Measurements from ENCODE around the gene NTN1.

The NTN1 gene

DNA sequence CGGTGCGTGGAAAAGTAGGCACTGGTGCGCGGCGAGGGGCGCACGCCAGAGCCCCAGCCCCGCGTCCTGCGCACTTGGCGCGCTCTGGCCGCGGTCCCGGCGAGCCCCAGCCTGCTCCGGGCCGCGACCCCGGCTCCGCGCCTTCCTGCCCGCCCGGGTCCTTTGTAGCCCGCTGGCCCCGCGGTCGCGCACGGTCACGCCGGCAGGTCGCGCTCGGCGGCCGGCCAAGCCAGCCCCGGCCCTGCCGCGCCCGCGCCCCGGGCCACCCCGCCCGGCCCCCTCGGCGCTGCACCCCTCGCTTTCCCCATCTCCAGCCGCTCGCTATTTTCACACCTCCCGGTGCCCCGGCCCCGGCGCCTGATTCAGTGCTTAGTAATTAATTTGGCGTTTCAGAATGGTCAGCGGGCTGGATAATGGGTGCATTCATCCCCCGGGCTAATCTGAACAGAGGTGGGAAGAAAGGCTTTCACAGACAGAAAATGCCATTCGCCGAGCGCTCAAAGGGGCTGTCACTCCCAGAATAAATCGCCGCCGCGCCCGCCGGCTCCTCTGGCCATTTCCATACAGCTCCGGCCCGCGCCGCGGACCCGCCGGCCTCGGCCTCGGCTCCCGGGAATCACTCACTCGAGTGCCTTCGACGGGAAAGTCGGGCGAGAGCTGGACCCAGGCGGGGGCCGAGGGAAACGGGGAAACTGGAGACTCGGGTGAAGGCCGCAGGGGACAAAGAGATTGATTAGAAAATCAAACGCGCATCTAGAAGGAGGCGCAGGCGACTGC lies 17.8 kb upstream of the NTN1 start:
- DNase-seq (ENCODE audit: low read depth, low spot score): no peak
- peaks cover 3% of the 10 kb centered on the region; the same call in 1 of the 2 replicates for H3K9me3 ChIP-seq (ENCODE audit: low read depth, low read length)
- H3K4me3 ChIP-seq: no peak overlapping the region
- no peak overlapping the region for H3K9ac ChIP-seq (ENCODE audit: insufficient read length)
- H3K27ac ChIP-seq: no peak overlapping the region
- no peak for TF ChIP-seq EZH2 (IDR thresholded peaks at IDR 0.05)
- no peak for TF ChIP-seq POLR2AphosphoS5 (IDR thresholded peaks at IDR 0.05; ENCODE audit: borderline replicate concordance, low read depth, low read length)
- no peak for TF ChIP-seq FOXP2 (optimal IDR thresholded peaks at IDR 0.05; ENCODE audit: control extremely low read depth, extremely low read length, insufficient read depth)
- H3K36me3 ChIP-seq (ENCODE audit: insufficient read depth, low read length): no peaks in the 10 kb centered on the region

DNA sequence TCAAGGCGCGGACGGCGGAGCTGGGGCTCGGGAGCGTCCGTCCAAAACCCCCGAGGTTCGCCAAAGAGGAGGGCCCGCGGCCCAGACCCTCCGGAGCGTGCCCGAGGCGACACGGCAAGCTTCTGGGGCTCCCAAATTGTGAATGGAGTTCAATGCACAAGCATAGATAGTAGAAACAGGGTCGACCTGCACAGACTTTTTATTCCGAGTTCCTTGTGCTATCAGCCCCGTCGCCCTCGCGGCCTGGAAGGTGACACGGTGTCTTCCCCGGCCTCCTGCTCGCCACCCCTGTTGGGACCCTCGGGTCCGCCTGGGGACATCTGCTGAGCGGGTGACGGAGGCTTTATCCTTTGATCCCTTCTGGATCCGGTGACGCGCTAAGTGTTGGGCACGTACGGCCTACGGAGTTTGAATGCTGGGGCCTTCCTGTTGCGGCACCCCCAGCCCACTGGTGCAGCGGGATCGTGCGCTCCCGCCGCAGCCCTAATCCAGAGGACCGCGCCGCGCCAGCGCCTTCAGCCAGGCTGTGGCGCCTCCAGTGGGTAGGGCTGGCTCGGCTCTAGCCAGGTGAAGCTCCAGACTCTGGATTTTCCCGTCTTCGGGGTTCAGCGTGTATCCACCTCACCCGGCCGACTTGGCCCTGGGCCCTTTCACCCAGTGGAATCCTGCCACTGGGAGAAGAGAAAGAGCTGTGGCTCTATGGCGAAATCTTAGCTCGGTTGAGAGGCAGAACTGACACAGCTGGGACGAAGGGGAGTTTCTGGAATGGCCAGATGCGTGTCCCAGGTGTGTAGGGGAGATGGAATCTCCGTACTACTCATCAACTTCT lies 17.0 kb upstream of the NTN1 start:
- H3K36me3 ChIP-seq (ENCODE audit: insufficient read depth, low read length): no peaks in the 10 kb centered on the region
- no peak overlapping the region for H3K4me3 ChIP-seq
- peaks cover 3% of the 10 kb centered on the region; the same call in 1 of the 2 replicates for H3K9me3 ChIP-seq (ENCODE audit: low read depth, low read length)
- no peak for TF ChIP-seq POLR2AphosphoS5 (IDR thresholded peaks at IDR 0.05; ENCODE audit: borderline replicate concordance, low read depth, low read length)
- no peak for TF ChIP-seq FOXP2 (optimal IDR thresholded peaks at IDR 0.05; ENCODE audit: control extremely low read depth, extremely low read length, insufficient read depth)
- TF ChIP-seq EZH2 (IDR thresholded peaks at IDR 0.05): no peak
- no peak overlapping the region for H3K9ac ChIP-seq (ENCODE audit: insufficient read length)
- H3K27ac ChIP-seq: no peak overlapping the region
- no peak for DNase-seq (ENCODE audit: low read depth, low spot score)

DNA sequence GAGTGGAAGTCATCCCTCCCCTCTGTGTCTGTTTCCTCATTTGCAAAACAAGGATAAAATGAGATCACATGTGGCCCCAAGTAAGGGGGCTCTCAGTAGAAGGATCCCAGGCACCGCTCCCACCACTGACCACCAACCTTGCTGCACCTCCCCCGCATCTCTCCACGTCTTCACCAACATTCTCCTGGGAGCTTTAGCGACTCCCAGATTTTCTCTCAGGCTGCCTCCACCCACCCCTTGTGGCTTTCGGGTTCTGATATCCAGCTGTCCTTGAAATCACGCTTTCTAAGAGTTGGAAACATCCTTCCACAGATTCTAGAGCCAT lies 16.4 kb upstream of the NTN1 start:
- H3K9ac ChIP-seq (ENCODE audit: insufficient read length): no peak overlapping the region
- peaks cover 2% of the 10 kb centered on the region; the same call in 1 of the 2 replicates for H3K9me3 ChIP-seq (ENCODE audit: low read depth, low read length)
- H3K4me3 ChIP-seq: no peak overlapping the region
- no peak overlapping the region for H3K27ac ChIP-seq
- H3K36me3 ChIP-seq (ENCODE audit: insufficient read depth, low read length): no peaks in the 10 kb centered on the region
- TF ChIP-seq POLR2AphosphoS5 (IDR thresholded peaks at IDR 0.05; ENCODE audit: borderline replicate concordance, low read depth, low read length) (no peak), EZH2 (IDR thresholded peaks at IDR 0.05) (no peak), FOXP2 (optimal IDR thresholded peaks at IDR 0.05; ENCODE audit: control extremely low read depth, extremely low read length, insufficient read depth) (no peak)
- DNase-seq (ENCODE audit: low read depth, low spot score): no peak

DNA sequence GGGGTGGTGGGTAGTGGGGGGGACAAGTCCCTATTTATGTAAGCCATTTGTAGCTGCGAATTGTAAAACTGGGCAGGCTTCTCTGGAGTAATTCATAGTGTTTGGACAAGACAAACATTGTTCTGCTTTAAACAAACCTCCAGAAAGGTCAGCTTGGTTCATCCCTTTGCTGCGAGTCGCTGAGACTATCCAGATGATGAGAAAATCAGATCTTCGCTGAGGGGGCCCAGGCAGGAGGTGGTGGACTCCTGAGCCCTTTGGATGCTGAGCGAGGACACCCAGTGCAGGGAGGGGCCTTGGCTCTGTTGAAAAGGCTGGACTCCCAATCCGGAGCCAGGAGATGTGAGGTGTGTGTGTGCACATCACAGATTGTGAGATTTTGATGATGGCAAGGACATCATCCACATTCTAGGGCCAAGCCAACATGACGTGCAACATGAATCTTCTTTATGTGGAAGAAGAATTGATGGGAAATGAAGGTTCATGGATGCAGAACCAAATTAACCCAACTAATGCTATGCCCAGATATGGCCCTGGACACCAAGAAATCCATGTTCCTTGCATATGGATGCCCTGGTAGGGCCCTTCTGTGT lies 15.0 kb upstream of the NTN1 start:
- no peak overlapping the region for H3K9ac ChIP-seq (ENCODE audit: insufficient read length)
- no peak for DNase-seq (ENCODE audit: low read depth, low spot score)
- TF ChIP-seq EZH2 (IDR thresholded peaks at IDR 0.05): no peak
- TF ChIP-seq POLR2AphosphoS5 (IDR thresholded peaks at IDR 0.05; ENCODE audit: borderline replicate concordance, low read depth, low read length): no peak
- TF ChIP-seq FOXP2 (optimal IDR thresholded peaks at IDR 0.05; ENCODE audit: control extremely low read depth, extremely low read length, insufficient read depth): no peak

DNA sequence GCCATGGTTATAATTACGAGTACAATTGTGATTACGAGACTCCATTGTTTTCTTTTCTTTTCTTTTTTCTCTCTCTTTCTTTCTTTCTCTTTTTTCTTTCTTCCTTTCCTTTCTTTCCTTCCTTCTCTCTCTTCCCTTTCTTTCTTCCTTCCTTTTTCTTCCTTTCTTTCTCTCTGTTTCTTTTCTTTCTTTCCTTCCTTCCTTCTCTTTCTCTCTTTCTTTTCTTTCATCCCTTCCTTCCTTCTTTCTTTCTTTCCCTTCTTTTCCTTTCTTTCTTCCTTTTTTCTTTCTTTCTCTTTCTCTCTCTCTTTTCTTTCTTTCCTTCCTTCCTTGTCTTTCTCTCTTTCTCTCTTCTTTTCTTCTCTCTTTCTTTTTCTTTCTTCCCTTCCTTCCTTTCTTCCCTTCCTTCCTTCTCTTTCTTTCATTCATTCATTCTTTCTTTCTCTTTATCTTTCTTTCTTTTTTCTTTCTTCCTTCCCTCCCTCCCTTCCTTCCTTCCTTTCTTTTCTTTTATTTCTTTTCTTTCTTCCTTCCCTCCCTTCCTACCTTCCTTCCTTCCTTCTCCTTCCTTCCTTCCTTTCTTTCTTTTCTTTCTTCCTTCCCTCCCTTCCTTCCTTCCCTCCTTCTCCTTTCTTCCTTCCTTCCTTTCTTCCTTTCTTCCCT lies 14.1 kb upstream of the NTN1 start:
- no peak overlapping the region for H3K9ac ChIP-seq (ENCODE audit: insufficient read length)
- H3K36me3 ChIP-seq (ENCODE audit: insufficient read depth, low read length): no peaks in the 10 kb centered on the region
- DNase-seq (ENCODE audit: low read depth, low spot score): no peak
- no peaks in the 10 kb centered on the region for H3K9me3 ChIP-seq (ENCODE audit: low read depth, low read length)
- TF ChIP-seq FOXP2 (optimal IDR thresholded peaks at IDR 0.05; ENCODE audit: control extremely low read depth, extremely low read length, insufficient read depth): no peak
- H3K27ac ChIP-seq: no peak overlapping the region
- no peak overlapping the region for H3K4me3 ChIP-seq

More for the DNA sequence above, 15.0 kb upstream of the NTN1 start:
- H3K4me3 ChIP-seq: no peak overlapping the region
- no peaks in the 10 kb centered on the region for H3K9me3 ChIP-seq (ENCODE audit: low read depth, low read length)
- H3K27ac ChIP-seq: no peak overlapping the region
- no peaks in the 10 kb centered on the region for H3K36me3 ChIP-seq (ENCODE audit: insufficient read depth, low read length)

GRCh38 chr17:9009096-9009495 lies 12.2 kb upstream of the NTN1 start:
- TF ChIP-seq EZH2 (IDR thresholded peaks at IDR 0.05) (no peak), POLR2AphosphoS5 (IDR thresholded peaks at IDR 0.05; ENCODE audit: borderline replicate concordance, low read depth, low read length) (no peak), FOXP2 (optimal IDR thresholded peaks at IDR 0.05; ENCODE audit: control extremely low read depth, extremely low read length, insufficient read depth) (no peak)
- Histone ChIP-seq H3K27ac (no peak overlapping the region), H3K36me3 (ENCODE audit: insufficient read depth, low read length) (no peaks in the 10 kb centered on the region), H3K9me3 (ENCODE audit: low read depth, low read length) (no peaks in the 10 kb centered on the region), H3K9ac (ENCODE audit: insufficient read length) (no peak overlapping the region), H3K4me3 (no peak overlapping the region)
- no peak for DNase-seq (ENCODE audit: low read depth, low spot score)

GRCh38 chr17:9009737-9010136 lies 11.6 kb upstream of the NTN1 start:
- TF ChIP-seq FOXP2 (optimal IDR thresholded peaks at IDR 0.05; ENCODE audit: control extremely low read depth, extremely low read length, insufficient read depth) (no peak), POLR2AphosphoS5 (IDR thresholded peaks at IDR 0.05; ENCODE audit: borderline replicate concordance, low read depth, low read length) (no peak), EZH2 (IDR thresholded peaks at IDR 0.05) (no peak)
- no peaks in the 10 kb centered on the region for H3K9me3 ChIP-seq (ENCODE audit: low read depth, low read length)
- no peaks in the 10 kb centered on the region for H3K36me3 ChIP-seq (ENCODE audit: insufficient read depth, low read length)
- H3K9ac ChIP-seq (ENCODE audit: insufficient read length): no peak overlapping the region
- DNase-seq (ENCODE audit: low read depth, low spot score): no peak
- H3K27ac ChIP-seq: no peak overlapping the region
- no peak overlapping the region for H3K4me3 ChIP-seq

DNA sequence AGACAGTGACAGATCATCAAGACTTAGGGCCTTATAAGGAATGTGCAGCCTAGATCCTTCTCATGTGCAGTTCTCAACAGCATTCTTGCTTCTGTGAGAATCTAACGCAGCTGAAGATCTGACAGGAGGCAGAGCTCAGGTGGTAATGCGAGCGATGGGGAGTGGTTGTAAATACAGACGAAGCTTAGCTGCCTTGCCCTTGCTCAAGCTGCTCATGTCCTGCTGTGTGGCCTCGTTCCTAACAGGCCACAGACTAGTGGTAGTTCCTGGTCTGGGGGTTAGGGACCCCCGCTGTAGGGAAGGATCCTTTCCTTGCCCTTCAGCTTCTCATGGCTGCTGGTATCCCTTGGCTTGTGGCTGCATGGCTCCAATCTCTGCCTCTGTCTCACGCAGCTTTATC lies 10.3 kb upstream of the NTN1 start:
- Histone ChIP-seq H3K4me3 (no peak overlapping the region), H3K27ac (no peak overlapping the region), H3K9me3 (ENCODE audit: low read depth, low read length) (no peaks in the 10 kb centered on the region), H3K9ac (ENCODE audit: insufficient read length) (no peak overlapping the region), H3K36me3 (ENCODE audit: insufficient read depth, low read length) (no peaks in the 10 kb centered on the region)
- TF ChIP-seq FOXP2 (optimal IDR thresholded peaks at IDR 0.05; ENCODE audit: control extremely low read depth, extremely low read length, insufficient read depth): no peak
- TF ChIP-seq EZH2 (IDR thresholded peaks at IDR 0.05): no peak
- no peak for TF ChIP-seq POLR2AphosphoS5 (IDR thresholded peaks at IDR 0.05; ENCODE audit: borderline replicate concordance, low read depth, low read length)
- no peak for DNase-seq (ENCODE audit: low read depth, low spot score)
